ENCODE measurements around the gene KCNQ1. TPM values are rescaled to one million over a fixed set of nuclear protein-coding genes. Genes with fewer than 3 reads are reported as not detected.

The KCNQ1 gene
- polyA plus RNA-seq, 1 of the 3 experiments (the other 2 are of a cell fraction) = 0.05 TPM

GRCh38 chr11:2609345-2609744 is 164.5 kb downstream of the KCNQ1 start:
- Histone ChIP-seq H3K27ac (ENCODE audit: low read depth in 2 of 2, low read length in 1 of 2) (no peak overlapping the region), H3K36me3 (replicated peaks in 1 of 2; ENCODE audit: control insufficient read depth in 1 of 2, insufficient read depth in 2 of 2, low read length in 1 of 2) (no peaks in the 10 kb centered on the region), H3K9me2 (no peaks in the 10 kb centered on the region), H3K4me2 (no peak overlapping the region), H2AFZ (ENCODE audit: low read depth) (no peak overlapping the region), H3K9me3 (no peaks in the 10 kb centered on the region), H3F3A (replicated peaks; ENCODE audit: insufficient read depth) (no peaks in the 10 kb centered on the region), H4K20me1 (ENCODE audit: insufficient read depth) (no peaks in the 10 kb centered on the region), H3K9ac (no peak overlapping the region), H3K4me3 (ENCODE audit: low read depth in 2 of 2, low read length in 1 of 2) (no peak overlapping the region), H3K27me3 (ENCODE audit: insufficient read depth) (no peaks in the 10 kb centered on the region), H3K4me1 (ENCODE audit: control insufficient read depth in 1 of 2, insufficient read depth in 2 of 2, low read depth in 1 of 2, low read length in 1 of 2) (no peaks in the 10 kb centered on the region), H3K79me2 (ENCODE audit: insufficient read depth) (no peaks in the 10 kb centered on the region)
- no peak for DNase-seq
- no peak for TF ChIP-seq RAD21 (IDR thresholded peaks at IDR 0.05; ENCODE audit: low read length)
- no peak for TF ChIP-seq RFX5 (IDR thresholded peaks at IDR 0.05; ENCODE audit: low read length)
- no peak for TF ChIP-seq NRF1 (IDR thresholded peaks at IDR 0.05; ENCODE audit: low read depth, low read length)
- no peak for TF ChIP-seq TEAD4 (IDR thresholded peaks at IDR 0.05; ENCODE audit: borderline replicate concordance, insufficient read depth)
- TF ChIP-seq RCOR1 (IDR thresholded peaks at IDR 0.05; ENCODE audit: low read length) = no peak
- TF ChIP-seq JUND (IDR thresholded peaks at IDR 0.05) = no peak
- TF ChIP-seq MEF2A (IDR thresholded peaks at IDR 0.05; ENCODE audit: borderline replicate concordance, low read depth) = no peak
- ChIA-PET POLR2A (no interaction called here), CTCF (no interaction called here)
- 38% methylated on average over 2 of the region's 2 CpGs for WGBS (ENCODE audit: low lambda C conversion rate)

GRCh38 chr11:2612884-2613571 is 168.2 kb downstream of the KCNQ1 start:
- no peaks in the 10 kb centered on the region for H3K9me3 ChIP-seq
- no peak for TF ChIP-seq TAF1 (IDR thresholded peaks at IDR 0.05; ENCODE audit: borderline replicate concordance, low read depth, low read length)
- TF ChIP-seq RXRA (IDR thresholded peaks at IDR 0.05; ENCODE audit: borderline replicate concordance, low read depth) = no peak
- TF ChIP-seq POLR2AphosphoS5 (IDR thresholded peaks at IDR 0.05; ENCODE audit: low read depth, low read length) = no peak
- TF ChIP-seq, protein P1, sequence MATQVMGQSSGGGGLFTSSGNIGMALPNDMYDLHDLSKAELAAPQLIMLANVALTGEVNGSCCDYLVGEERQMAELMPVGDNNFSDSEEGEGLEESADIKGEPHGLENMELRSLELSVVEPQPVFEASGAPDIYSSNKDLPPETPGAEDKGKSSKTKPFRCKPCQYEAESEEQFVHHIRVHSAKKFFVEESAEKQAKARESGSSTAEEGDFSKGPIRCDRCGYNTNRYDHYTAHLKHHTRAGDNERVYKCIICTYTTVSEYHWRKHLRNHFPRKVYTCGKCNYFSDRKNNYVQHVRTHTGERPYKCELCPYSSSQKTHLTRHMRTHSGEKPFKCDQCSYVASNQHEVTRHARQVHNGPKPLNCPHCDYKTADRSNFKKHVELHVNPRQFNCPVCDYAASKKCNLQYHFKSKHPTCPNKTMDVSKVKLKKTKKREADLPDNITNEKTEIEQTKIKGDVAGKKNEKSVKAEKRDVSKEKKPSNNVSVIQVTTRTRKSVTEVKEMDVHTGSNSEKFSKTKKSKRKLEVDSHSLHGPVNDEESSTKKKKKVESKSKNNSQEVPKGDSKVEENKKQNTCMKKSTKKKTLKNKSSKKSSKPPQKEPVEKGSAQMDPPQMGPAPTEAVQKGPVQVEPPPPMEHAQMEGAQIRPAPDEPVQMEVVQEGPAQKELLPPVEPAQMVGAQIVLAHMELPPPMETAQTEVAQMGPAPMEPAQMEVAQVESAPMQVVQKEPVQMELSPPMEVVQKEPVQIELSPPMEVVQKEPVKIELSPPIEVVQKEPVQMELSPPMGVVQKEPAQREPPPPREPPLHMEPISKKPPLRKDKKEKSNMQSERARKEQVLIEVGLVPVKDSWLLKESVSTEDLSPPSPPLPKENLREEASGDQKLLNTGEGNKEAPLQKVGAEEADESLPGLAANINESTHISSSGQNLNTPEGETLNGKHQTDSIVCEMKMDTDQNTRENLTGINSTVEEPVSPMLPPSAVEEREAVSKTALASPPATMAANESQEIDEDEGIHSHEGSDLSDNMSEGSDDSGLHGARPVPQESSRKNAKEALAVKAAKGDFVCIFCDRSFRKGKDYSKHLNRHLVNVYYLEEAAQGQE (IDR thresholded peaks at IDR 0.05; ENCODE audit: low read depth, low read length) = no peak
- no peak for TF ChIP-seq RAD21 (IDR thresholded peaks at IDR 0.05; ENCODE audit: low read length)
- no peak for TF ChIP-seq YY1 (IDR thresholded peaks at IDR 0.05; ENCODE audit: low read depth)
- H3K4me2 ChIP-seq = no peak overlapping the region
- POLR2A ChIA-PET = no interaction called here
- H3K27ac ChIP-seq (ENCODE audit: low read depth in 2 of 2, low read length in 1 of 2) = no peak overlapping the region
- no peaks in the 10 kb centered on the region for H3K27me3 ChIP-seq (ENCODE audit: insufficient read depth)
- no peaks in the 10 kb centered on the region for H4K20me1 ChIP-seq (ENCODE audit: insufficient read depth)
- H3K9ac ChIP-seq = no peak overlapping the region
- H2AFZ ChIP-seq (ENCODE audit: low read depth) = no peak overlapping the region
- no peaks in the 10 kb centered on the region for H3F3A ChIP-seq (replicated peaks; ENCODE audit: insufficient read depth)
- WGBS (ENCODE audit: low lambda C conversion rate) = 32% methylated on average over 4 of the region's 4 CpGs
- H3K4me3 ChIP-seq (ENCODE audit: low read depth in 2 of 2, low read length in 1 of 2) = no peak overlapping the region
- no peak for DNase-seq
- no peaks in the 10 kb centered on the region for H3K79me2 ChIP-seq (ENCODE audit: insufficient read depth)
- no peaks in the 10 kb centered on the region for H3K36me3 ChIP-seq (replicated peaks in 1 of 2; ENCODE audit: control insufficient read depth in 1 of 2, insufficient read depth in 2 of 2, low read length in 1 of 2)
- no peaks in the 10 kb centered on the region for H3K9me2 ChIP-seq
- CTCF ChIA-PET = no interaction called here
- no peaks in the 10 kb centered on the region for H3K4me1 ChIP-seq (ENCODE audit: control insufficient read depth in 1 of 2, insufficient read depth in 2 of 2, low read depth in 1 of 2, low read length in 1 of 2)

Data from SK-N-SH (cell line).